ENCODE results near the gene ARL15. TPM values are rescaled to one million over a fixed set of nuclear protein-coding genes. Genes with fewer than 3 reads are reported as not detected.

The ARL15 gene
- total and polyA plus RNA-seq, 2 of the 8 experiments (the other 6 are each of a cell fraction or from before 2014, with no cell fraction given): 9.9 to 21.2 TPM

- H3K79me1 ChIP-seq (ENCODE audit: low read depth, low read length): no peaks in the 10 kb centered on the region
- no peak overlapping the region for H4K91ac ChIP-seq (replicated peaks; ENCODE audit: insufficient read length, low read length)
- H2BK12ac ChIP-seq (ENCODE audit: low read depth, low read length): no peak overlapping the region
- H4K20me1 ChIP-seq (replicated peaks in 1 of 2; ENCODE audit: control insufficient read depth in 1 of 2, insufficient read depth in 2 of 2, low read length in 2 of 2): no peaks in the 10 kb centered on the region
- 73% methylated on average over 1 of the region's 1 CpG; no CpG with 5 or more reads in 1 of the 2 experiments for WGBS, 2 experiments (ENCODE audit: extremely low coverage in 1 of 2, insufficient coverage in 1 of 2, insufficient read length in 1 of 2, insufficient replicate concordance in 2 of 2, low coverage in 1 of 2, low lambda C conversion rate in 2 of 2, missing lambda C conversion rate in 1 of 2)
- DNase-seq (ENCODE audit: low read depth in 1 of 2, low spot score in 2 of 2) (peak in 1 of 2 experiments; percentile 13), FAIRE-seq (no peak)
- H2AFZ ChIP-seq (ENCODE audit: low read length): no peak overlapping the region
- H3K27ac ChIP-seq (ENCODE audit: low read depth, low read length): no peak overlapping the region
- H4K8ac ChIP-seq (ENCODE audit: extremely low read depth, insufficient read depth, low read length): no peak overlapping the region
- no peak overlapping the region for H3K4ac ChIP-seq (replicated peaks; ENCODE audit: insufficient read length, low read depth, low read length)
- H3K56ac ChIP-seq (replicated peaks; ENCODE audit: insufficient read length, low read depth, low read length): no peak overlapping the region
- peaks cover 1% of the 10 kb centered on the region; the same call in 1 of the 2 replicates for H3K23me2 ChIP-seq (ENCODE audit: low read depth, low read length)
- no peak overlapping the region for H2BK15ac ChIP-seq (ENCODE audit: low read length)
- TF ChIP-seq CEBPB (IDR thresholded peaks at IDR 0.05; ENCODE audit: low read depth, low read length) (no peak), CREB1 (IDR thresholded peaks at IDR 0.05) (no peak), TAF1 (IDR thresholded peaks at IDR 0.05; ENCODE audit: low read depth, low read length) (no peak), SP4 (IDR thresholded peaks at IDR 0.05; ENCODE audit: low read length) (no peak), CTCF (IDR thresholded peaks at IDR 0.05; ENCODE audit: control extremely low read depth in 1 of 3, insufficient read depth in 1 of 3, low read depth in 1 of 3, low read length in 3 of 3) (no peak), PHF8 (conservative IDR thresholded peaks at IDR 0.05; ENCODE audit: low read depth, low read length) (no peak)
- no peaks in the 10 kb centered on the region for H3K27me3 ChIP-seq (replicated peaks in 1 of 4; ENCODE audit: control insufficient read depth in 3 of 4, extremely low read depth in 1 of 4, insufficient read depth in 3 of 4, low read length in 3 of 4)
- no peak overlapping the region for H3K9ac ChIP-seq (replicated peaks in 1 of 4; ENCODE audit: extremely low read depth in 1 of 4, low read depth in 3 of 4, low read length in 3 of 4)
- no peak overlapping the region for H2BK120ac ChIP-seq (replicated peaks; ENCODE audit: low read depth, low read length)
- H3K23ac ChIP-seq (ENCODE audit: insufficient read length): no peak overlapping the region
- H3K79me2 ChIP-seq (ENCODE audit: control insufficient read depth in 1 of 2, insufficient read depth in 2 of 2, low read length in 2 of 2): no peaks in the 10 kb centered on the region
- no peak overlapping the region for H2BK5ac ChIP-seq (ENCODE audit: low read depth, low read length)
- POLR2A ChIA-PET (ENCODE audit: partially characterized antibody): no interaction called here
- H3K4me1 ChIP-seq (replicated peaks in 1 of 4; ENCODE audit: control insufficient read depth in 3 of 4, insufficient read depth in 4 of 4, low read length in 3 of 4): peaks cover 0 to 3% (median 1%) of the 10 kb centered on the region in 4 experiments; a peak in 2 of 7 replicates
- no peak overlapping the region for H2BK20ac ChIP-seq (ENCODE audit: low read length)
- H3K4me3 ChIP-seq (ENCODE audit: extremely low read depth in 1 of 4, insufficient read depth in 2 of 4, low read depth in 3 of 4, low read length in 4 of 4): no peak overlapping the region
- H3K14ac ChIP-seq (ENCODE audit: insufficient read length): no peak overlapping the region
- CTCF ChIA-PET (ENCODE audit: partially characterized antibody): interaction anchor here (0.6 kb wide), 1 partner anchor 101 kb away, joined by 3 read pairs; no protein-coding TSS in a partner anchor
- H3K9me3 ChIP-seq (ENCODE audit: insufficient read depth in 2 of 2, low read depth in 1 of 2, low read length in 1 of 2): no peaks in the 10 kb centered on the region
- H3K18ac ChIP-seq (ENCODE audit: extremely low read depth, low read length): no peak overlapping the region
- H4K5ac ChIP-seq (ENCODE audit: insufficient read length, low read depth, low read length): no peak overlapping the region
- no peak overlapping the region; a peak in 1 of 4 replicates for H3K4me2 ChIP-seq (ENCODE audit: insufficient read depth in 1 of 2, low read depth in 2 of 2, low read length in 2 of 2)
- H3K36me3 ChIP-seq (ENCODE audit: control insufficient read depth in 2 of 4, insufficient read depth in 4 of 4, low read length in 3 of 4): no peaks in the 10 kb centered on the region
- no peak overlapping the region for H2AK5ac ChIP-seq (ENCODE audit: low read depth, low read length)
Observed at GRCh38 chr5:54093081-54093492, 217.3 kb downstream of the ARL15 start.

All from H1 (cell line).